Liver (tissue), 3 donors: ENCODE results near the gene ZNF862.

Experiments
- EGR1 ChIP-seq, 2 donors: IDR thresholded peaks; 2 replicates each; pipeline ENCODE4 v1.6.1; 2016 to 2018; ENCODE audit warnings: antibody characterized with exemption in 2 of 2, low read depth in 2 of 2
- FOXA2 ChIP-seq: IDR thresholded peaks from 2 replicates; pipeline ENCODE4 v1.6.1; 2016; ENCODE audit warnings: antibody characterized with exemption
- GABPA ChIP-seq, 2 donors: IDR thresholded peaks in 1 of 2; conservative IDR thresholded peaks in 1 of 2; 2 replicates each; pipeline ENCODE4 v1.6.1; 2016; ENCODE audit warnings: antibody characterized with exemption in 2 of 2, mild to moderate bottlenecking in 1 of 2, moderate library complexity in 1 of 2
- HNF4A ChIP-seq, 2 donors: conservative IDR thresholded peaks; 2 replicates each; pipeline ENCODE4 v1.6.1; 2016; ENCODE audit warnings: antibody characterized with exemption in 2 of 2, mild to moderate bottlenecking in 2 of 2
- JUND ChIP-seq, 2 donors: IDR thresholded peaks; 2 replicates each; pipeline ENCODE4 v1.6.1; 2016; ENCODE audit warnings: antibody characterized with exemption in 2 of 2
- MAX ChIP-seq: IDR thresholded peaks from 2 replicates; pipeline ENCODE4 v1.6.1; 2016; ENCODE audit warnings: antibody characterized with exemption
- NR2F2 ChIP-seq: IDR thresholded peaks from 2 replicates; pipeline ENCODE4 v1.6.1; 2016; ENCODE audit warnings: antibody characterized with exemption
- RAD21 ChIP-seq, 2 donors: IDR thresholded peaks; 2 replicates each; pipeline ENCODE4 v1.6.1; 2016; ENCODE audit warnings: antibody characterized with exemption in 2 of 2, mild to moderate bottlenecking in 2 of 2
- REST ChIP-seq: IDR thresholded peaks from 2 replicates; pipeline ENCODE4 v1.6.1; 2016; ENCODE audit warnings: antibody characterized with exemption, mild to moderate bottlenecking
- RXRA ChIP-seq, 2 donors: IDR thresholded peaks; 2 replicates each; pipeline ENCODE4 v1.6.1; 2017 to 2018; ENCODE audit warnings: antibody characterized with exemption in 2 of 2, mild to moderate bottlenecking in 1 of 2
- SP1 ChIP-seq: IDR thresholded peaks from 2 replicates; pipeline ENCODE4 v1.6.1; 2018; ENCODE audit warnings: antibody characterized with exemption, mild to moderate bottlenecking
- TF ChIP-seq, protein P1 (sequence below): fragments of 150-350 bp; IDR thresholded peaks from 2 replicates; pipeline ENCODE4 v1.5.1; 2017; ENCODE audit warnings: improper control_type of control experiment, low read depth, low read length; ENCODE audit not compliant: missing input control
- TF ChIP-seq, protein P2 (sequence below): IDR thresholded peaks from 2 replicates; pipeline ENCODE4 v1.6.1; 2016; ENCODE audit warnings: antibody characterized with exemption
- donor health status: healthy.
- donor health status: healthy.

GRCh38 chr7:149851449-149851848 is 13.3 kb downstream of the ZNF862 start:
- TF ChIP-seq NR2F2, result no peak
- TF ChIP-seq, protein P1, sequence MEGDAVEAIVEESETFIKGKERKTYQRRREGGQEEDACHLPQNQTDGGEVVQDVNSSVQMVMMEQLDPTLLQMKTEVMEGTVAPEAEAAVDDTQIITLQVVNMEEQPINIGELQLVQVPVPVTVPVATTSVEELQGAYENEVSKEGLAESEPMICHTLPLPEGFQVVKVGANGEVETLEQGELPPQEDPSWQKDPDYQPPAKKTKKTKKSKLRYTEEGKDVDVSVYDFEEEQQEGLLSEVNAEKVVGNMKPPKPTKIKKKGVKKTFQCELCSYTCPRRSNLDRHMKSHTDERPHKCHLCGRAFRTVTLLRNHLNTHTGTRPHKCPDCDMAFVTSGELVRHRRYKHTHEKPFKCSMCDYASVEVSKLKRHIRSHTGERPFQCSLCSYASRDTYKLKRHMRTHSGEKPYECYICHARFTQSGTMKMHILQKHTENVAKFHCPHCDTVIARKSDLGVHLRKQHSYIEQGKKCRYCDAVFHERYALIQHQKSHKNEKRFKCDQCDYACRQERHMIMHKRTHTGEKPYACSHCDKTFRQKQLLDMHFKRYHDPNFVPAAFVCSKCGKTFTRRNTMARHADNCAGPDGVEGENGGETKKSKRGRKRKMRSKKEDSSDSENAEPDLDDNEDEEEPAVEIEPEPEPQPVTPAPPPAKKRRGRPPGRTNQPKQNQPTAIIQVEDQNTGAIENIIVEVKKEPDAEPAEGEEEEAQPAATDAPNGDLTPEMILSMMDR, result no peak
- TF ChIP-seq GABPA (IDR thresholded peaks at IDR 0.05 in 1 of 2, conservative IDR thresholded peaks at IDR 0.05 in 1 of 2), result no peak
- no peak for TF ChIP-seq MAX
- TF ChIP-seq FOXA2, result no peak
- TF ChIP-seq HNF4A (conservative IDR thresholded peaks at IDR 0.05), result no peak
- TF ChIP-seq REST, result no peak
- TF ChIP-seq SP1, result no peak
- TF ChIP-seq RAD21 (IDR thresholded peaks at IDR 0.05), result no peak
- TF ChIP-seq, protein P2, sequence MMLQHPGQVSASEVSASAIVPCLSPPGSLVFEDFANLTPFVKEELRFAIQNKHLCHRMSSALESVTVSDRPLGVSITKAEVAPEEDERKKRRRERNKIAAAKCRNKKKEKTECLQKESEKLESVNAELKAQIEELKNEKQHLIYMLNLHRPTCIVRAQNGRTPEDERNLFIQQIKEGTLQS, result no peak
- no peak for TF ChIP-seq RXRA (IDR thresholded peaks at IDR 0.05)
- no peak for TF ChIP-seq JUND (IDR thresholded peaks at IDR 0.05)
- TF ChIP-seq EGR1 (IDR thresholded peaks at IDR 0.05; ENCODE audit: low read depth in 2 of 2), result no peak
